Testis (tissue), 3 donors: Measurements from ENCODE around the gene NRXN3. TPM values are rescaled to one million over a fixed set of nuclear protein-coding genes. Genes with fewer than 3 reads are reported as not detected.
"Not testable (repeated sequence)": the region's sequence is repeated elsewhere in the genome, so short reads cannot be mapped to it uniquely, and the experiment has no call there.

ENCODE experiments used
- DNase-seq: peaks from one replicate; pipeline ENCODE4 v3.0.0-alpha.2; 2019
- H3K27ac ChIP-seq, 2 donors: fragments of 200-600 bp; sonication (generic); one replicate each; pipeline ENCODE4 v1.5.1; 2019
- H3K27me3 ChIP-seq: fragments of 200-600 bp; sonication (generic); one replicate; pipeline ENCODE4 v1.5.1; 2019
- H3K36me3 ChIP-seq: fragments of 200-600 bp; sonication (generic); one replicate; pipeline ENCODE4 v1.5.1; 2017; ENCODE audit warnings: low read depth; ENCODE audit errors: missing control alignments
- H3K4me1 ChIP-seq: fragments of 200-600 bp; sonication (generic); one replicate; pipeline ENCODE4 v1.5.1; 2019
- H3K4me3 ChIP-seq, 2 donors: fragments of 200-600 bp; sonication (generic); one replicate each; pipeline ENCODE4 v1.5.1; 2017 to 2019
- H3K9me3 ChIP-seq: fragments of 200-600 bp; sonication (generic); one replicate; pipeline ENCODE4 v1.5.1; 2017
- CTCF ChIP-seq, 3 experiments: fragments of 450-650 bp in 2 of 3; fragments of 200-600 bp in 1 of 3; sonication (generic) in 1 of 3; IDR thresholded peaks; one replicate each; pipeline ENCODE4 v1.5.1; 2016 to 2019; ENCODE audit warnings: antibody characterized with exemption in 3 of 3, mild to moderate bottlenecking in 2 of 3, moderate library complexity in 1 of 3
- POLR2A ChIP-seq: fragments of 450-650 bp; IDR thresholded peaks from one replicate; pipeline ENCODE4 v1.6.1; 2017; ENCODE audit warnings: antibody characterized with exemption, mild to moderate bottlenecking, moderate library complexity
- WGBS, 2 donors: methylation state at CpG; one replicate each; pipeline ENCODE4 v1.1.5; 2018; 5-methylcytosine and 5-hydroxymethylcytosine counted together
- intact Hi-C: fragments of 100-400 bp; cut with DNase I; formaldehyde crosslinking; loops from one replicate; pipeline ENCODE4 v1.15.1; 2023; ENCODE audit warnings: low total_unique reads
- polyA plus RNA-seq: library from polyadenylated mRNA; stranded (reverse); fragments of 350-450 nt; fragmentation: Illumina TruSeq; extraction: RNeasy Lipid Tissue Mini Kit (QIAGEN cat#74804); gene quantifications from one replicate; pipeline ENCODE4 v1.2.3, GENCODE V29; 2014; ENCODE audit warnings: low read depth, low replicate concordance; ENCODE audit not compliant: insufficient read depth
- total RNA-seq, 2 donors: library from RNA; depleted of rRNA; stranded (reverse); fragments of >200 nt; gene quantifications; one replicate each; pipeline ENCODE4 v1.2.3, GENCODE V29; 2016

Gene NRXN3
- total and polyA plus RNA-seq, 3 donors from 2014 or later: 3.5 to 8.0 (median 3.9) TPM

GRCh38 chr14:78530078-78530477 lies 359.9 kb downstream of the NRXN3 start:
- TF ChIP-seq CTCF (IDR thresholded peaks at IDR 0.05) (no peak), POLR2A (no peak)
- peak; percentile 27 for DNase-seq
- intact Hi-C loops: no loop called here
- Histone ChIP-seq H3K36me3 (no peaks in the 10 kb centered on the region), H3K4me3 (no peak overlapping the region), H3K9me3 (no peaks in the 10 kb centered on the region), H3K4me1 (no peaks in the 10 kb centered on the region), H3K27me3 (no peaks in the 10 kb centered on the region), H3K27ac (no peak overlapping the region)
- WGBS, 2 donors: 27 to 32% methylated on average over 2 of the region's 2 CpGs

GRCh38 chr14:78534141-78534540 lies 364.0 kb downstream of the NRXN3 start:
- intact Hi-C loops: no loop called here
- DNase-seq: no peak
- H3K36me3 ChIP-seq: no peaks in the 10 kb centered on the region

GRCh38 chr14:78535041-78535440 lies 364.9 kb downstream of the NRXN3 start:
- TF ChIP-seq CTCF (IDR thresholded peaks at IDR 0.05) (no peak), POLR2A (no peak)
- H3K36me3 ChIP-seq: no peaks in the 10 kb centered on the region
- intact Hi-C loops: no loop called here
- no peaks in the 10 kb centered on the region for H3K9me3 ChIP-seq
- H3K27ac ChIP-seq: no peak overlapping the region
- H3K4me1 ChIP-seq: no peaks in the 10 kb centered on the region
- H3K27me3 ChIP-seq: no peaks in the 10 kb centered on the region
- no peak for DNase-seq
- no peak overlapping the region for H3K4me3 ChIP-seq

More at GRCh38 chr14:78534141-78534540, 364.0 kb downstream of the NRXN3 start:
- Histone ChIP-seq H3K4me3 (no peak overlapping the region), H3K4me1 (no peaks in the 10 kb centered on the region), H3K27me3 (no peaks in the 10 kb centered on the region), H3K9me3 (no peaks in the 10 kb centered on the region), H3K27ac (no peak overlapping the region)
- WGBS, 2 donors: 72 to 73% methylated on average over 2 of the region's 2 CpGs
- TF ChIP-seq CTCF (IDR thresholded peaks at IDR 0.05) (no peak), POLR2A (no peak)

GRCh38 chr14:78541788-78542187 lies 371.6 kb downstream of the NRXN3 start:
- H3K9me3 ChIP-seq, H3K4me1 ChIP-seq, H3K4me3 ChIP-seq, intact Hi-C loops, H3K27me3 ChIP-seq, DNase-seq, H3K36me3 ChIP-seq, H3K27ac ChIP-seq: not testable (repeated sequence)
- 85 to 100% methylated on average over 1 to 2 of the region's 2 CpGs for WGBS, 2 donors

GRCh38 chr14:78543433-78543832 lies 373.3 kb downstream of the NRXN3 start:
- DNase-seq: no peak
- Histone ChIP-seq H3K27me3 (no peaks in the 10 kb centered on the region), H3K9me3 (no peaks in the 10 kb centered on the region), H3K4me1 (no peaks in the 10 kb centered on the region), H3K36me3 (no peaks in the 10 kb centered on the region), H3K4me3 (no peak overlapping the region), H3K27ac (no peak overlapping the region)
- TF ChIP-seq CTCF (IDR thresholded peaks at IDR 0.05): no peak
- no peak for TF ChIP-seq POLR2A
- 65 to 73% methylated on average over 1 of the region's 1 CpG for WGBS, 2 donors
- intact Hi-C loops: no loop called here
